ENCODE data around the gene DNM2.
"Not testable (repeated sequence)": the region's sequence is repeated elsewhere in the genome, so short reads cannot be mapped to it uniquely, and the experiment has no call there.

DNM2 gene

GRCh38 chr19:10752913-10753704 is 35.2 kb downstream of the DNM2 start:
- no peak for DNase-seq (ENCODE audit: low read depth)

DNA sequence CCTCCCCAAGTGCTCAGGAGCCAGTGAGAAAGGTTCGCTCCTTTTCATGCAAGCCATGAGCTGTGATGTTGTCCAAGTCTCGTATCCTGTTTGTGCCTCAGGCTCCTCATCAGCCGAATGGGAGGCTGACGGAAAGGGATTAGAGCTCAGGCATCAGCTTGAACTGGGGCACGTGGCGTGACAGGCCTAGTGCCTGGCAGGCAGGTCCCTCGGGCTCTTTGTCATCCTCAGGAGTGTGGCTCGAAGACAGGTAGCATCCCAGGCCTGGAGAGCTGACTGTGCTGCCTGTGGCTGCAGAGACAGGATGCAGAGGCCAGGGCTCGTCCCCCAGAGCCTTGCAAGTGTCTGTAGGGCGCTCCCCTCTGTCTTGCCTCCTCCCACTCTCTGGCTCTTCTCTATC is 38.5 kb downstream of the DNM2 start:
- DNase-seq (ENCODE audit: low read depth), result no peak

DNA sequence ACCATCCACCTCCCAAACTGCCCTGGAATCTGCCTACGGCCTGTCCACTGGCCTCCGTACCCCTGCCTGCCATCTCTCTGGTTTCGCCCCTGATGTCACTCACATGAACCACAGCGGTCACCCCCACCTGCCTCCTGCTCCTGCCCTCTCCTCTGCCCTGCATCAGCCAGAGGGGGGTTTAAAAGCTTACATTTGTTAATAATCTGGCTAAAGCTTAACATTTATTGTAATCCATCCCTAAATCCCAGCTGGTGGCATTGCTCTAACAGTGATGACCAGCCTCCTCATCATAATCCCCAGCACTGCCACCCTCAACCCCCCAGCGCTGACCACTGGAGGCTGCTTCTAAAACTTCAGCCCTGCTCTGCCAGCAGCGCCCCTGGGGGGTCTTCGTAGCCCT is 38.9 kb downstream of the DNM2 start:
- no peak for DNase-seq (ENCODE audit: low read depth)

DNA sequence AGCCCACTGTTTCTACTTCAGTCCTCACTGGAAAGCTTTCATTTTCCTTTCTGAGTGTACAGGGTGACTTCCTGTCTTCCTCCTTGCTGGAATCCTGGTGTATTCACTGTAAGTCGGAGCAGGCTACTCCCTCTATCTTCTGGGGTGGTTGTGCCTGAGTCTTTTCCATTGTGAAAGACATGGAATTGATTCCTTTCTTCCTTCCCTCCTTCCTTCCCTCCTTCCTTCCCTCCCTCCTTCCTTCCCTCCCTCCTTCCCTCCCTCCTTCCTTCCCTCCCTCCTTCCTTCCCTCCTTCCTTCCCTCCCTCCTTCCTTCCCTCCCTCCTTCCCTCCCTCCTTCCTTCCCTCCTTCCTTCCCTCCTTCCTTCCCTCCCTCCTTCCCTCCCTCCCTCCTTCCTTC is 40.2 kb downstream of the DNM2 start:
- DNase-seq (ENCODE audit: low read depth), result not testable (repeated sequence)

DNA sequence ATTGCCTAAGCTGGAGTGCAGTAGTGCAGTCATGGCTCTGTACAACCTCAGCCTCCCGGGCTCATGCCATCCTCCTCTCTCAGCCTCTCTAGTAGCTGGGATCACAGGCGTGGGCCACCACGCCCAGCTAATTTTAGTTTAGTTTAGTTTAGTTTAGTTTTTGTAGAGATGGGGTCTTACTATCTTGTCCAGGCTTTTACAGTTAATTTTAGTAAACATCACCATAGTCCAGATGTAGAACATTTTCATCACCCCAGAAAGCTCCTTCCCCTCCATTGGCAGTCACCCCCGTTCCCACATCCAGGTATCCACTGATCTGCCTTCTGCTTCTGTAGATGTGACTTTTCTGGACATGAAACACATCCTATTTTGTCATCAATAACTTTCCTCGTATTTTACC is 41.1 kb downstream of the DNM2 start:
- DNase-seq (ENCODE audit: low read depth), result no peak

DNA sequence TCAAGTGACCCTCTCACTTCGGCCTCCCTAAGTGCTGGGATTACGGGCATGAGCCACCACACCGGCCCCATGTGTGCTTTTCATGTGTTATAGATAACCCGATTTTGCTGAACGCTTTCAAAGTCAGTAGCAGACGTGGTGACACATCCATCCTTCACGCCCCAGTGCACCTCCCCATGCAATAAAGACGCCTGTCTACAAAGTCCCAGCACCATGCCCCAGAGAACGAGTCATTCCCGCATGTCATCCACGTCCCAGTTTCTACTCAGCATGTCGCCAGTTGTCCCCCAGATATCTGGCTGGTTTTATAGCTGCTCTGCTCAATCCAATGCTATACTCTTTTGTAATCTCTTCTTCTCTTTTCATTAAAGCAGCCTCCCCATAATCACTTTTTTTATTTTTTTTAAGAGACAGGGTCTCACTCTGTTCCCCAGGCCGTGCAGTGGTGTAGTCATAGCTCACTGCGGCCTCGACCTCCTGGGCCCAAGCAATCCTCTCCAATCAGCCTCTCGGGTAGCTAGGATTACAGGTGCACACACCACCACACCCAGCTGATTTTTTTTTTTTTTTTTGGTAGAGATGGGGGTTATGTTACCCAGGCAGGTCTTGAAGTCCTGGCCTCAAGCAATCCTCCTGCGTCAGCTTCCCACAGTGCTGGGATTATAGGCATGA is 42.5 kb downstream of the DNM2 start:
- DNase-seq (ENCODE audit: low read depth), result no peak

DNA sequence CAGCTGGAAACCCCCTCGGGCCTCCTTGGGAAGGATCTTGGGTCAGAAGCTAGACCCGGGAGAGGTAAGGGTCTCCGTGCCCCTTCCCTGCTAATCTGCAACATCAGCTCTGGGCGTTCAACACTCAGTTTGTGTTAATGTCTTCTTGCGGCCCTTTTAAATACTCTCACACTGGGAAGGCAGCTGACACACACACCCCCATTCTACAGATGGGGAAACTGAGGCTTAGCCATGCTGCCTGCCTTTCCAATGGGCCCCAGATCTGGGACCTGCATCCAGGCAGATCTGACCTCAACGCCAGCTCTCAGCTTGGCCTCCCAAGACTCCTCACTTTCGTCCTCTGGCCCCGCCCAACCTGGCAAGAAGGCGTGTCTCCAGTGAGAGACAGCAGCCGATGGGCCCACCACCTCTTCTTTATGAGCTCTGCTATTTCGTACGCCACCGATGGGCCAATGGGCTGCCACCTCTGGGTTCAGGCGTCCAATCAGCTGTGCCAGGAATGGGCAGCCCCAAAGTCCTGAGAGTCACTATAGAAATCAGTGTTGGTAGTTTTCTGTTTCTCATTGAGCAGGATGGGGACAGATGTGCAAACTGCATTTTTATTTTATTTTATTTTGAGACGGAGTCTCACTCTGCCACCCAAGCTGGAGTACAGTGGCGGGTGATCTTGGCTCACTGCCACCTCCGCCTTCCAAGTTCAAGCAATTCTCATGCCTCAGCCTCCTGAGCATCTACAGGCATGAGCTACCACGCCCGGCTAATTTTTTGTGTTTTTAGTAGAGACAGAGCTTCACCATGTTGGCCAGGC is 43.8 kb downstream of the DNM2 start:
- DNase-seq (ENCODE audit: low read depth), result no peak

GRCh38 chr19:10762656-10763055 is 44.8 kb downstream of the DNM2 start:
- DNase-seq (ENCODE audit: low read depth), result no peak

DNA sequence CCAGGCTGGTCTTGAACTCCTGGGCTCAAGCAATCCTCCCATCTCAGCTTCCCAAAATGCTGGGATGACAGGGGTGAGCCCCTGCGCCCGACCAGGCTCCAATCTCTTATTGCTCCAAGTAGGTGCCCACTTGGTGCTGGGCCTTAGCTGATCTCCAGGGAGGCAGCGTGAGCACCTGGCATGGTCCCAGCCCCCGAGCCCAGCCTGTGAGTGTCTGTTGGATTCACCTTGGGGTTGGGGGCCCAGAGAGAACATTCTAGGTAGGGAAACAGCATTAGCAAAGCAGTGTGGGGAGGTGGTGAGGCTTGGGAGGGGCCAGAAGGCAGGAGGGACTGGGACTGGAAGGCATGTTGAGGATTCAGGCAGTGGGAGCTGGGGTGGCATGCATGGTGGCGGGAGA is 45.5 kb downstream of the DNM2 start:
- DNase-seq (ENCODE audit: low read depth), result no peak

GRCh38 chr19:10763828-10764339 is 46.0 kb downstream of the DNM2 start:
- no peak for DNase-seq (ENCODE audit: low read depth)

DNA sequence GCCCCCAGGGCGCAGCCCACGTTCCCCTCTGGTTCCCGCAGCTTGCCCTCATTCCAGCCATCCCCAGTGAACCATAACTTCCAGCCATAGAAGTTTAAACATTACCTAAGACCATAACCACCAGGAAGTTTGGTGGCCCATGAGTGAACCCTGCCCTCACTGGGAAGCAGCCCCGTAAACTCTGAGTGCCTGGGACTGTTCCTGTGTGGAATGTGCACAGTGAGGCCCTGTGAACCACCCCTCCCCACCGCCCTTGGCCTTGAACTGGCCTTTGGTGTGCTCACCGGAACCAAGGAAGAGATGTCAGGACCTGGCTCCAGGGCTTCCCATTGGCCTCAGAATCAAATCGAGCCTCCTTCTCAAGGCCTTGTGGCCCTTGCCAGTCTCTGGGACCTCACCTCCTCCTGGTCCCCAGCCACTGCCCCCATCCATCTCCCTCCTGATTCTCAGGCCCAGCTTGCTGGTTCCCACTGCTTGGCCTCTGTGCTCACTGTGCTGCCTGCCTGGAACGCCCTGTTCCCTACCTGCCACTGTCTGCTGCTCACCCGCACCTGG is 46.5 kb downstream of the DNM2 start:
- DNase-seq (ENCODE audit: low read depth), result no peak

GRCh38 chr19:10766049-10766623 is 48.3 kb downstream of the DNM2 start:
- DNase-seq (ENCODE audit: low read depth), result no peak

- no peak for DNase-seq (ENCODE audit: low read depth)
Observed at GRCh38 chr19:10766671-10767201, 48.9 kb downstream of the DNM2 start.

- DNase-seq (ENCODE audit: low read depth), result no peak
Observed at GRCh38 chr19:10767726-10768125, 49.8 kb downstream of the DNM2 start.

DNA sequence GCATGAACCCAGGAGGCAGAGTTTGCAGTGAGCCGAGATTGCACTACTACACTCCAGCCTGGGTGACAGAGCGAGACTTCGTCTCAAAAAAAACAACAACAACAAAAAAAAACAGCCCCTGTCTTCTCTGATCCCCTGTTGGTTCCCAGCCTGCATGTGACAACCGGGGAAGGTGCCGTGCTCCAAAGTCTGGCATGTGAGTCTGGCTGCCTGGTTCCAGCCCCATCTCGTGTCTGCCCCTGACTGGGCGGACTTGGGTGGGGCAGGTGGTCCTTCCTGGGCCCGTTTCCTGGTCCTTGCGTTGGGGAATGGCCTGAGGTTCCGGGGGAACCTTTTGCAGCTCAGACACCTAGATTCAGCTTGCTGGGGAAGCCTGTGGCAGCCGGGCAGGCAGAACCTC is 50.5 kb downstream of the DNM2 start:
- no peak for DNase-seq (ENCODE audit: low read depth)

DNA sequence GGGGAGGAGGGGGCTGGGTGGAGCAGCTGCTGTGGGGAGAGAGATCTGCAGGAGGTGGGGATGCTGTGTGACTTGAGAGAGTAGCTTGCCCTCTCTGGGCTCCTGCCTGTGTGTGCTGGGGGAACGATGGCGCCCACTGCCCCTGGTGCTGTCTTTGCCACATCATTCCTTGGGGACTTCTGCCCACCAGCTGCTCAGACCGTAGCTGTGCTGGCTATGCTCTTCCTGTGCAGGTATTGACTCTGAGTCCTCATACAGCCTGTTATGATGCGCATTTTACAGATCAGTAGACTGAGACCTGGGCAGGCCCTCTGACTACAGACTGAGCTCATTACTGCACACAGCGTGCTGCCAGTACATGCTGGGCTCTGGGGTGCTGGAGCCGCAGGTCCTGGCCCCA is 51.1 kb downstream of the DNM2 start:
- no peak for DNase-seq (ENCODE audit: low read depth)

- DNase-seq (ENCODE audit: low read depth), result no peak
Observed at GRCh38 chr19:10769533-10770491, 51.9 kb downstream of the DNM2 start.

DNA sequence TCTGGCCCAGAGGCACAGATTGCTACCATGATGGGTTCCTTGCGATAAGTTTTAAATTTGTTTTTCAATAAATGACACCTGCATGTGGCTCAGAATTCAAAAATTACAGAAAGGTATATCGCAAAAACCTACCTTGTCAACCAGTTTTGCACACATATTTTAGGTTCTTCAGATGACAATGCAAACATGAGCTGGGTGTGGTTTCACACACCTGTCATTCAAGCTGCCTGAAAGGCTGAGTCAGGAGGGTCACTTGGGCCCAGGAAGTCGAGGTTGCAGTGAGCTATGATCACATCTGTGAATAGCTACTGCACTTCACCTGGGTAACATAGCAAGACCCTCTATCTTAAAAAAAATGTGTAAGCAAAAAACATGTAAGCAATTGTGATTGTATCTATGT is 56.1 kb downstream of the DNM2 start:
- DNase-seq (ENCODE audit: low read depth), result no peak

DNA sequence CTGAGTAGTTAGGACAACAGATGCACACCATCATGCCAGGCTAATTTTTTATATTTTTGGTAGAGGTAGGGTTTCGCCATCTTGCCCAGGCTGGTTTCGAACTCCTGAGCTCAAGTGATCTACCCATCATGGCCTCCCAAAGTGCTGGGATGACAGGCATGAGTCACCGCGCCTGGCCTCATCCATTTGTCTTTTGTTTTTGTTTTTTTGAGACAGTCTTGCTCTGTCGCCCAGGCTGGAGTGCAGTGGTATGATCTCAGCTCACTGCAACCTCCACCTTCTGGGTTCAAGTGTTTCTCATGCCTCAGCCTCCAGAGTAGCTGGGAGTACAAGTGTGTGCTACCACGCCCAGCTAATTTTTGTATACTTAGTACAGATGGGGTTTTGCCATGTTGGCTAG is 57.0 kb downstream of the DNM2 start:
- no peak for DNase-seq (ENCODE audit: low read depth)

GRCh38 chr19:10776900-10777650 is 59.2 kb downstream of the DNM2 start:
- no peak for DNase-seq (ENCODE audit: low read depth)

Measured in GM04504 (cell line).